Nephron progenitor cell (in vitro differentiated cells): ENCODE measurements around the gene RFESD.

Experiments used
- DNase-seq: peaks from one replicate; pipeline ENCODE4 v3.0.0; 2021
- H3K27ac Mint-ChIP-seq: 2 replicates; pipeline ENCODE4 v1.8.0; 2021; ENCODE audit warnings: mild to moderate bottlenecking, moderate library complexity, mixed read lengths
- H3K27me3 Mint-ChIP-seq: 2 replicates; pipeline ENCODE4 v1.8.0; 2021; ENCODE audit warnings: mild to moderate bottlenecking, low read depth, mixed read lengths; ENCODE audit not compliant: poor library complexity
- H3K36me3 Mint-ChIP-seq: 2 replicates; pipeline ENCODE4 v1.8.0; 2021; ENCODE audit warnings: low read depth, mixed read lengths
- H3K4me1 Mint-ChIP-seq: 2 replicates; pipeline ENCODE4 v1.8.0; 2021; ENCODE audit warnings: mixed read lengths
- H3K4me3 Mint-ChIP-seq: 2 replicates; pipeline ENCODE4 v1.8.0; 2021; ENCODE audit warnings: mild to moderate bottlenecking, moderate library complexity, mixed read lengths
- H3K9me3 Mint-ChIP-seq: 2 replicates; pipeline ENCODE4 v1.8.0; 2021; ENCODE audit warnings: mild to moderate bottlenecking, moderate library complexity, mixed read lengths
- TF ChIP-seq, protein P1 (sequence below): fragments of 200-600 bp; sonication (generic); IDR thresholded peaks from 2 replicates; pipeline ENCODE4 v1.5.0; 2021; ENCODE audit warnings: antibody characterized with exemption

Gene RFESD

DNA sequence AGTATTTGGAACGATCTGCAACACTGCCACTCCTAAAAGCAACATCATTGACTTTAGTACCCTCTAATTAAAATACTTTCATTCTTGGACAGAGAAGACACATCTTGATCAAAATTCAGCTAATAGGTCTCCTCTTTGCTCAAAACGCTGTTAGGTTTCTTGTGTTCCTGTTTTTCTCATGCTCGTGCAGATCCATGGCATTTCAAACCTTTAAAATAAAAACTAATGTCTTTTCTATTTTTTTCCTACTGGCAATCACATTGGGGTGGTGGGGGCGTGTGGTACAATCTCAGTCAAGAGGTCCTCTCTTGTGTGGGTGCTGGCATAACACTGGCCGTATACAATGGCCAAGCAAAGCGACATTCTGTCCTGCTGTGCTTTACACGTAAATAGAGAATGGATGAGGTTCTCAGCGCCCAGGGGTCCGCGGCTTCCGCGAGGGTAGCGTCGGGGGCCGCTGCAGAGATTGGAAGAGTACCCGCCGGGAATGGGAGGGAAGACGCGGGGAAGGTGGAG is 27.0 kb upstream of the RFESD start:
- peaks cover 73% of the 10 kb centered on the region for H3K27me3 Mint-ChIP-seq
- peaks cover 10% of the 10 kb centered on the region for H3K9me3 Mint-ChIP-seq

DNA sequence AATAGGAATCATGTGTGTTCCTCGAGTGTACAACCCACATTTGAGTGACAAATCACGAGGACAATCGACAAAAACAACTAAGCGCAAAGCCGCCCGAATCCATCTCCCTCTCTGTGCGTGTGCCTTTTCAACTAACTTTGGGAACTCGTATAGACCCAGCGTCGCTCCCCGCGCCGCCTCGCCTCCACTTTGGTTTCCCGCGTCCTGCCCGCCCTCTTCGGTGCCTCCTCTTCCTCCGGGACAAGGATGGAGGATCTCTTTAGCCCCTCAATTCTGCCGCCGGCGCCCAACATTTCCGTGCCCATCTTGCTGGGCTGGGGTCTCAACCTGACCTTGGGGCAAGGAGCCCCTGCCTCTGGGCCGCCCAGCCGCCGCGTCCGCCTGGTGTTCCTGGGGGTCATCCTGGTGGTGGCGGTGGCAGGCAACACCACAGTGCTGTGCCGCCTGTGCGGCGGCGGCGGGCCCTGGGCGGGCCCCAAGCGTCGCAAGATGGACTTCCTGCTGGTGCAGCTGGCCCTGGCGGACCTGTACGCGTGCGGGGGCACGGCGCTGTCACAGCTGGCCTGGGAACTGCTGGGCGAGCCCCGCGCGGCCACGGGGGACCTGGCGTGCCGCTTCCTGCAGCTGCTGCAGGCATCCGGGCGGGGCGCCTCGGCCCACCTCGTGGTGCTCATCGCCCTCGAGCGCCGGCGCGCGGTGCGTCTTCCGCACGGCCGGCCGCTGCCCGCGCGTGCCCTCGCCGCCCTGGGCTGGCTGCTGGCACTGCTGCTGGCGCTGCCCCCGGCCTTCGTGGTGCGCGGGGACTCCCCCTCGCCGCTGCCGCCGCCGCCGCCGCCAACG is 26.3 kb upstream of the RFESD start, which contains the start of gene GPR150:
Gene GPR150 (plus strand): TSS at position 58 of the 840 bp plus-strand sequence. CDS start 189 bp downstream, at position 247.
- Mint-ChIP-seq H3K36me3 (no peaks in the 10 kb centered on the region), H3K27ac (no peak within 1 kb of the TSS), H3K27me3 (peaks cover 73% of the 10 kb centered on the region), H3K4me3 (peak within 1 kb of the TSS; percentile 84), H3K9me3 (peaks cover 10% of the 10 kb centered on the region), H3K4me1 (peaks cover 13% of the 10 kb centered on the region)
- TF ChIP-seq, protein P1, sequence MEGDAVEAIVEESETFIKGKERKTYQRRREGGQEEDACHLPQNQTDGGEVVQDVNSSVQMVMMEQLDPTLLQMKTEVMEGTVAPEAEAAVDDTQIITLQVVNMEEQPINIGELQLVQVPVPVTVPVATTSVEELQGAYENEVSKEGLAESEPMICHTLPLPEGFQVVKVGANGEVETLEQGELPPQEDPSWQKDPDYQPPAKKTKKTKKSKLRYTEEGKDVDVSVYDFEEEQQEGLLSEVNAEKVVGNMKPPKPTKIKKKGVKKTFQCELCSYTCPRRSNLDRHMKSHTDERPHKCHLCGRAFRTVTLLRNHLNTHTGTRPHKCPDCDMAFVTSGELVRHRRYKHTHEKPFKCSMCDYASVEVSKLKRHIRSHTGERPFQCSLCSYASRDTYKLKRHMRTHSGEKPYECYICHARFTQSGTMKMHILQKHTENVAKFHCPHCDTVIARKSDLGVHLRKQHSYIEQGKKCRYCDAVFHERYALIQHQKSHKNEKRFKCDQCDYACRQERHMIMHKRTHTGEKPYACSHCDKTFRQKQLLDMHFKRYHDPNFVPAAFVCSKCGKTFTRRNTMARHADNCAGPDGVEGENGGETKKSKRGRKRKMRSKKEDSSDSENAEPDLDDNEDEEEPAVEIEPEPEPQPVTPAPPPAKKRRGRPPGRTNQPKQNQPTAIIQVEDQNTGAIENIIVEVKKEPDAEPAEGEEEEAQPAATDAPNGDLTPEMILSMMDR: no peak
- peak; percentile 72 for DNase-seq

More for the DNA sequence above, 27.0 kb upstream of the RFESD start:
- Mint-ChIP-seq H3K4me1 (peaks cover 13% of the 10 kb centered on the region), H3K27ac (no peak overlapping the region), H3K4me3 (peak overlapping the region; percentile 84), H3K36me3 (no peaks in the 10 kb centered on the region)
- peak; percentile 10 for DNase-seq
- TF ChIP-seq, protein P1: no peak

DNA sequence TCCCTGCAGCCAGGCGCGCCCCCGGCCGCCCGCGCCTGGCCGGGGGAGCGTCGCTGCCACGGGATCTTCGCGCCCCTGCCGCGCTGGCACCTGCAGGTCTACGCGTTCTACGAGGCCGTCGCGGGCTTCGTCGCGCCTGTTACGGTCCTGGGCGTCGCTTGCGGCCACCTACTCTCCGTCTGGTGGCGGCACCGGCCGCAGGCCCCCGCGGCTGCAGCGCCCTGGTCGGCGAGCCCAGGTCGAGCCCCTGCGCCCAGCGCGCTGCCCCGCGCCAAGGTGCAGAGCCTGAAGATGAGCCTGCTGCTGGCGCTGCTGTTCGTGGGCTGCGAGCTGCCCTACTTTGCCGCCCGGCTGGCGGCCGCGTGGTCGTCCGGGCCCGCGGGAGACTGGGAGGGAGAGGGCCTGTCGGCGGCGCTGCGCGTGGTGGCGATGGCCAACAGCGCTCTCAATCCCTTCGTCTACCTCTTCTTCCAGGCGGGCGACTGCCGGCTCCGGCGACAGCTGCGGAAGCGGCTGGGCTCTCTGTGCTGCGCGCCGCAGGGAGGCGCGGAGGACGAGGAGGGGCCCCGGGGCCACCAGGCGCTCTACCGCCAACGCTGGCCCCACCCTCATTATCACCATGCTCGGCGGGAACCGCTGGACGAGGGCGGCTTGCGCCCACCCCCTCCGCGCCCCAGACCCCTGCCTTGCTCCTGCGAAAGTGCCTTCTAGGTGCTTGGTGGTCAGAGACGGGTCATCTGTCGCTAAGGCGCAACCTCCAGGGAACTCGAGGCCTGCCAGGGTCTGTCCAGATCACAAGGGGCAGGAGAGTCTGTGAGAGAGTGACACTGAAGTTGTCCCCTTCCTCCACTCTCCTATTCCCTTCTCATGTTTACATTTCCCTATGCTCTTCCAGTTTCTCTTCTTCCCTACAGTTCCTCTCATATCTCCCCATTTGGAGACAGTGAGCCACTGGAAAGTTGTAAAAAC is 25.4 kb upstream of the RFESD start:
- Mint-ChIP-seq H3K36me3 (no peaks in the 10 kb centered on the region), H3K4me3 (peak overlapping the region; percentile 80), H3K27me3 (peaks cover 74% of the 10 kb centered on the region), H3K27ac (no peak overlapping the region), H3K4me1 (peaks cover 13% of the 10 kb centered on the region), H3K9me3 (peaks cover 10% of the 10 kb centered on the region)
- TF ChIP-seq, protein P1: no peak
- peak; percentile 64 for DNase-seq

DNA sequence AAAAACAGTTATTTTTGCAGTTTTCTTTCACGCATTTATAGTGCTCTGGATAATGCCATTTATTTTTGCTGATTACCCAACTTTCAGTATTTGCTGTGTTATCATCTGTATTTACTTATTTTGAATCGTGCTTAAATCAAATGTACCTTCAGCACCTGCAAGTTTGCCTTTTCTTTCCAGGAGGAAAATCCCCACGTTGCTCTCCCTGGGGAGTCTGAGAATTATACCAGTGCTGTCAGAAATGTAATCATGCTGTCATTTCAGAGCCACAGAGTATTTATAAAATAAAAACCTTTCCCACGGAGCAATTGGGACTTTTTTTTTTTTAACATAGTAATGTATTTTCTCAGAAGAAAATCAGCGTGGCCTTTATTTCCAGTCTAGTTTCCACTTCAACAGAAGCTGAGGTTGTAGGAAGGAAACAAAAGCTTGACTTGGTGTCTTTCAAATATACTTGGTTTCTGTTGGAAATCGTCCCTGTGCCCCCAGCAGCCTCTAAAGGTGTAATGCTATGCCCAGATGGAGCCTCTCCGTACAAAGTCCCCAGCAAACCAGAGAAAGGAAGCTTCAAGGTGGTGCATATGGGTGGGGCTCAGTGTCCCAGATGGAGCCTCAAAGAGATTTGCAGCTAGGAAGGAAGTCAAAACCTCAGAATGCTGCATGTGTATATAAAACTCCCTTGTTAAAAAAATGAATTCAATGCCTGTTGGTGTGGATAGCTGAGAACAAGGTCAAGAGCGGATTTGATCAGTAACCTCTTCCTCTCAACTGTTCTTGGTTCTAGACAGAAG is 24.5 kb upstream of the RFESD start:
- Mint-ChIP-seq H3K27me3 (peaks cover 73% of the 10 kb centered on the region), H3K27ac (no peak overlapping the region), H3K9me3 (peaks cover 10% of the 10 kb centered on the region), H3K4me3 (peak overlapping the region; percentile 80), H3K36me3 (no peaks in the 10 kb centered on the region), H3K4me1 (peaks cover 13% of the 10 kb centered on the region)
- TF ChIP-seq, protein P1: no peak
- DNase-seq: no peak

DNA sequence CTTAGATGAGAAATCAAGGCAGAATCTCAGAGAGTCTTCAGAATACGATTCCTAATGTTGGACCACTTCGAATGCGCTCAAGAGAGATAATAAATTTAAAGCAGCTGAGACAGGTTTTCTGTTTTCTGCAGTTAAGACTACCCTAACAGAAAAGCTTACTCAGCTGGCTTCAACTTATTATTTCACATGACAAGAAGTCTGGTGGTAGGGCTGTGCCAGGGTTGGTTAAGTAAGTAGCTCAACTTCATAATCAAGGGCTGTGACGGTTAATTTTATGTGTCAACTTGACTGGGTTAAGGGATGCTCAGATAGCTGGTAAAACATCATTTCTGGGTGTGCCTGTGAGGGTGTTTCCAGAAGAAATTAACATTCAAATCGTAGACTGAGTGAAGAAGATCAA is 22.9 kb upstream of the RFESD start:
- Mint-ChIP-seq H3K4me3 (no peak overlapping the region), H3K36me3 (no peaks in the 10 kb centered on the region), H3K27me3 (peaks cover 56% of the 10 kb centered on the region), H3K27ac (no peak overlapping the region), H3K9me3 (peaks cover 5% of the 10 kb centered on the region), H3K4me1 (peaks cover 13% of the 10 kb centered on the region)
- TF ChIP-seq, protein P1: no peak
- no peak for DNase-seq
